H9 (cell line): ENCODE results near the gene DIS3L2. TPM values are rescaled to one million over a fixed set of nuclear protein-coding genes. Genes with fewer than 3 reads are reported as not detected.

Source experiments
- DNase-seq: peaks from one replicate; pipeline ENCODE4 v3.0.0-alpha.2; 2017
- H2AFZ ChIP-seq: one replicate; pipeline ENCODE4 v1.6.1; 2013; ENCODE audit warnings: mild to moderate bottlenecking, low read length, control low read depth, moderate library complexity
- H2AK5ac ChIP-seq: 2 replicates; pipeline ENCODE4 v1.6.1; 2013; ENCODE audit warnings: low read length, control low read depth, mixed read lengths; ENCODE audit not compliant: insufficient read length
- H2BK120ac ChIP-seq: one replicate; pipeline ENCODE4 v1.6.1; 2013; ENCODE audit warnings: low read depth, mild to moderate bottlenecking, low read length, control low read depth, inconsistent platforms; ENCODE audit not compliant: poor library complexity, severe bottlenecking
- H2BK12ac ChIP-seq: 2 replicates; pipeline ENCODE4 v1.6.1; 2013; ENCODE audit warnings: low read length, control low read depth, mixed read lengths, low read depth; ENCODE audit not compliant: insufficient read length
- H2BK15ac ChIP-seq: 2 replicates; pipeline ENCODE4 v1.6.1; 2013; ENCODE audit warnings: low read depth, low read length, control low read depth
- H2BK20ac ChIP-seq: one replicate; pipeline ENCODE4 v1.6.1; 2013; ENCODE audit warnings: low read depth, mild to moderate bottlenecking, low read length, control low read depth, inconsistent platforms; ENCODE audit not compliant: poor library complexity, severe bottlenecking
- H2BK5ac ChIP-seq: 2 replicates; pipeline ENCODE4 v1.6.1; 2013; ENCODE audit warnings: low read length, control low read depth, mixed read lengths; ENCODE audit not compliant: insufficient read length
- H3K14ac ChIP-seq: 2 replicates; pipeline ENCODE4 v1.6.1; 2013; ENCODE audit warnings: low read length, control low read depth; ENCODE audit not compliant: insufficient read depth
- H3K18ac ChIP-seq: 2 replicates; pipeline ENCODE4 v1.6.1; 2013; ENCODE audit warnings: low read depth, mild to moderate bottlenecking, mixed read lengths, low read length, control low read depth; ENCODE audit not compliant: insufficient read length
- H3K23ac ChIP-seq: 2 replicates; pipeline ENCODE4 v1.6.1; 2013; ENCODE audit warnings: low read length, control low read depth, mixed read lengths, low read depth; ENCODE audit not compliant: insufficient read length
- H3K23me2 ChIP-seq: 2 replicates; pipeline ENCODE4 v1.6.1; 2013; ENCODE audit warnings: low read depth, mild to moderate bottlenecking, mixed read lengths, low read length, control low read depth; ENCODE audit not compliant: insufficient read length, poor library complexity, severe bottlenecking
- H3K27ac ChIP-seq: 2 replicates; pipeline ENCODE4 v1.5.1; 2013; ENCODE audit warnings: low read length, control low read depth, mixed read lengths, low read depth; ENCODE audit not compliant: insufficient read length
- H3K27me3 ChIP-seq: 2 replicates; pipeline ENCODE4 v1.6.1; 2013; ENCODE audit warnings: low read length, control low read depth, inconsistent platforms; ENCODE audit not compliant: insufficient read depth
- H3K4ac ChIP-seq: 2 replicates; pipeline ENCODE4 v1.6.1; 2013; ENCODE audit warnings: low read depth, mild to moderate bottlenecking, control low read depth, inconsistent platforms, low read length, moderate library complexity
- H3K4me1 ChIP-seq: 2 replicates; pipeline ENCODE4 v1.6.1; 2013; ENCODE audit warnings: low read length, control low read depth, inconsistent platforms; ENCODE audit not compliant: insufficient read depth
- H3K4me2 ChIP-seq: 2 replicates; pipeline ENCODE4 v1.6.1; 2013; ENCODE audit warnings: low read length, control low read depth, mixed read lengths; ENCODE audit not compliant: insufficient read length, insufficient read depth
- H3K56ac ChIP-seq: 2 replicates; pipeline ENCODE4 v1.6.1; 2013; ENCODE audit warnings: low read depth, mild to moderate bottlenecking, mixed read lengths, low read length, control low read depth; ENCODE audit not compliant: insufficient read length
- H3K79me1 ChIP-seq: 2 replicates; pipeline ENCODE4 v1.6.1; 2013; ENCODE audit warnings: low read depth, mild to moderate bottlenecking, moderate library complexity, low read length, control low read depth, inconsistent platforms; ENCODE audit not compliant: insufficient read depth, poor library complexity, severe bottlenecking
- H3K79me2 ChIP-seq: 2 replicates; pipeline ENCODE4 v1.6.1; 2013; ENCODE audit warnings: low read length, control low read depth, inconsistent platforms; ENCODE audit not compliant: insufficient read depth
- H3K9ac ChIP-seq: 2 replicates; pipeline ENCODE4 v1.6.1; 2013; ENCODE audit warnings: low read length, control low read depth, mixed read lengths; ENCODE audit not compliant: insufficient read length; ENCODE audit errors: extremely low read depth
- H3K9me3 ChIP-seq: one replicate; pipeline ENCODE4 v1.6.1; 2013; ENCODE audit warnings: low read depth, low read length, inconsistent platforms; ENCODE audit not compliant: control insufficient read depth
- H3T11ph ChIP-seq: one replicate; pipeline ENCODE4 v1.6.1; 2013; ENCODE audit warnings: mild to moderate bottlenecking, low read length, control low read depth, inconsistent platforms
- H4K20me1 ChIP-seq: one replicate; pipeline ENCODE4 v1.6.1; 2013; ENCODE audit not compliant: control insufficient read depth, insufficient read length, insufficient read depth
- H4K5ac ChIP-seq: 2 replicates; pipeline ENCODE4 v1.6.1; 2013; ENCODE audit warnings: low read depth, mild to moderate bottlenecking, mixed read lengths, low read length, control low read depth; ENCODE audit not compliant: insufficient read length
- H4K8ac ChIP-seq: replicated peaks from 2 replicates; pipeline ENCODE4 v1.6.1; 2013; ENCODE audit warnings: low read length, control low read depth, mixed read lengths, low read depth; ENCODE audit not compliant: insufficient read length
- H4K91ac ChIP-seq: 2 replicates; pipeline ENCODE4 v1.6.1; 2013; ENCODE audit warnings: low read depth, mild to moderate bottlenecking, moderate library complexity, mixed read lengths, low read length, control low read depth; ENCODE audit not compliant: insufficient read length
- H3K27ac Mint-ChIP-seq, 3 experiments: 2 replicates in 2 of 3; 3 replicates in 1 of 3; pipeline ENCODE4 v1.8.0; 2020 to 2021; ENCODE audit warnings: mixed read lengths in 3 of 3, mild to moderate bottlenecking in 1 of 3, moderate library complexity in 1 of 3
- H3K27me3 Mint-ChIP-seq: 2 replicates; pipeline ENCODE4 v1.8.0; 2021; ENCODE audit warnings: low read depth, mild to moderate bottlenecking, moderate library complexity, mixed read lengths
- H3K36me3 Mint-ChIP-seq, 3 experiments: 2 replicates in 2 of 3; 3 replicates in 1 of 3; pipeline ENCODE4 v1.8.0; 2020 to 2021; ENCODE audit warnings: low read depth in 3 of 3, mixed read lengths in 3 of 3; ENCODE audit not compliant: insufficient read depth in 1 of 3
- H3K4me1 Mint-ChIP-seq, 2 experiments: 2 replicates each; pipeline ENCODE4 v1.8.0; 2020; ENCODE audit warnings: mixed read lengths in 2 of 2
- H3K4me3 Mint-ChIP-seq, 2 experiments: 2 replicates in 1 of 2; 3 replicates in 1 of 2; pipeline ENCODE4 v1.8.0; 2020 to 2021; ENCODE audit warnings: mild to moderate bottlenecking in 2 of 2, mixed read lengths in 2 of 2, moderate library complexity in 1 of 2
- H3K9me3 Mint-ChIP-seq, 2 experiments: 2 replicates in 1 of 2; 3 replicates in 1 of 2; pipeline ENCODE4 v1.8.0; 2020; ENCODE audit warnings: mild to moderate bottlenecking in 2 of 2, mixed read lengths in 2 of 2, moderate library complexity in 1 of 2
- WGBS: extraction: QIAGEN DNeasy Blood & Tissue Kit; methylation state at CpG from one replicate; pipeline ENCODE4 v1.1.7; 2013; ENCODE audit warnings: missing lambda C conversion rate, low lambda C conversion rate, mixed read lengths; ENCODE audit not compliant: insufficient read length; ENCODE audit errors: extremely low coverage; 5-methylcytosine and 5-hydroxymethylcytosine counted together
- total RNA-seq: library from RNA; stranded (reverse); gene quantifications from 2 replicates; pipeline ENCODE4 v1.2.1, GENCODE V29; 2021
- TF ChIP-seq, protein P1 (sequence below): fragments of 200-600 bp; sonication (generic); conservative IDR thresholded peaks from 3 replicates; pipeline ENCODE4 v1.8.0; 2021; ENCODE audit warnings: antibody characterized with exemption, mild to moderate bottlenecking

Gene DIS3L2
- total RNA-seq, 1 experiment from 2014 or later: 28.1 TPM

DNA sequence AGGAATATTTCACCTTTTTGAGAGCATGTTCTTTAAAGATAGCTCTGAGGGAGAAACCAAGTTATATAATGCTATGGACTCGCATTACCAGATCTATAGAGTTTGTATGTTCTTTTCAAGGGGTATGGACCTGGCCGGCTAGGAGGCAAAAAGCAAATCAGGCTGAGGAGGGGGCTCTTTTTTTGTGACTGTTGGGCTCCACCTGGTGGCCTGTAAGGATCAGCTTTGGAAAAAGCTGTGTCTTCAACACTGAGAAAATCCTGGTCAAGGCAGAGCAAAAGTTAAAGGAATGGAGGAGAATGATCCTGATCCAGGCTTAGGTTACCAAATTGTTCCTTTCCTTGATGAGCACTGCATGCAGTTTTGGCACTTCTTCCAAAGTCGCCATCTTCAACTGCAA is 180.5 kb downstream of the DIS3L2 start:
- Histone ChIP-seq H3K4me2 (no peak overlapping the region), H3K4me1 (no peaks in the 10 kb centered on the region), H2BK5ac (no peak overlapping the region), H3K18ac (no peak overlapping the region), H2AK5ac (no peak overlapping the region), H3K23ac (no peak overlapping the region), H3K27me3 (no peaks in the 10 kb centered on the region), H4K20me1 (no peaks in the 10 kb centered on the region), H3K4ac (no peak overlapping the region), H2BK12ac (no peak overlapping the region), H2BK120ac (no peak overlapping the region), H4K5ac (no peak overlapping the region), H3T11ph (no peak overlapping the region), H3K23me2 (no peaks in the 10 kb centered on the region), H3K9me3 (no peaks in the 10 kb centered on the region), H3K79me2 (no peaks in the 10 kb centered on the region), H2AFZ (no peak overlapping the region), H3K14ac (no peak overlapping the region), H3K9ac (no peak overlapping the region), H3K56ac (no peak overlapping the region), H2BK15ac (no peak overlapping the region), H2BK20ac (no peak overlapping the region), H3K27ac (no peak overlapping the region), H4K8ac (no peak overlapping the region), H3K79me1 (no peaks in the 10 kb centered on the region), H4K91ac (no peak overlapping the region)
- Mint-ChIP-seq H3K27me3 (no peaks in the 10 kb centered on the region), H3K36me3 (peaks cover 0 to under 1% (median 0%) of the 10 kb centered on the region in 3 experiments; a peak in 1 of 7 replicates), H3K4me3 (no peak overlapping the region), H3K27ac (no peak overlapping the region), H3K9me3 (no peaks in the 10 kb centered on the region), H3K4me1 (no peaks in the 10 kb centered on the region)
- DNase-seq: peak; percentile 52
- TF ChIP-seq, protein P1, sequence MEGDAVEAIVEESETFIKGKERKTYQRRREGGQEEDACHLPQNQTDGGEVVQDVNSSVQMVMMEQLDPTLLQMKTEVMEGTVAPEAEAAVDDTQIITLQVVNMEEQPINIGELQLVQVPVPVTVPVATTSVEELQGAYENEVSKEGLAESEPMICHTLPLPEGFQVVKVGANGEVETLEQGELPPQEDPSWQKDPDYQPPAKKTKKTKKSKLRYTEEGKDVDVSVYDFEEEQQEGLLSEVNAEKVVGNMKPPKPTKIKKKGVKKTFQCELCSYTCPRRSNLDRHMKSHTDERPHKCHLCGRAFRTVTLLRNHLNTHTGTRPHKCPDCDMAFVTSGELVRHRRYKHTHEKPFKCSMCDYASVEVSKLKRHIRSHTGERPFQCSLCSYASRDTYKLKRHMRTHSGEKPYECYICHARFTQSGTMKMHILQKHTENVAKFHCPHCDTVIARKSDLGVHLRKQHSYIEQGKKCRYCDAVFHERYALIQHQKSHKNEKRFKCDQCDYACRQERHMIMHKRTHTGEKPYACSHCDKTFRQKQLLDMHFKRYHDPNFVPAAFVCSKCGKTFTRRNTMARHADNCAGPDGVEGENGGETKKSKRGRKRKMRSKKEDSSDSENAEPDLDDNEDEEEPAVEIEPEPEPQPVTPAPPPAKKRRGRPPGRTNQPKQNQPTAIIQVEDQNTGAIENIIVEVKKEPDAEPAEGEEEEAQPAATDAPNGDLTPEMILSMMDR: peak; percentile 83
- WGBS: no CpG with 5 or more reads among the region's 3 CpGs
